GM18519 (cell line): ENCODE results near the gene GDF2.

ENCODE experiments used
- ATAC-seq: cut with Tn5 transposase; IDR thresholded peaks from one replicate; pipeline ENCODE4 v1.9.1; 2021; ENCODE audit warnings: mild to moderate bottlenecking, moderate library complexity; ENCODE audit not compliant: unreplicated experiment, low FRiP score

Gene GDF2

GRCh38 chr10:47311193-47311931 is 10.9 kb upstream of the GDF2 start:
- ATAC-seq, result no peak

GRCh38 chr10:47311932-47312662 is 10.2 kb upstream of the GDF2 start:
- ATAC-seq, result peak; percentile 54

GRCh38 chr10:47312663-47312995 is 9.6 kb upstream of the GDF2 start:
- ATAC-seq, result no peak

GRCh38 chr10:47314416-47314970 is 7.8 kb upstream of the GDF2 start:
- no peak for ATAC-seq

GRCh38 chr10:47315421-47315820 is 6.8 kb upstream of the GDF2 start:
- ATAC-seq, result no peak

GRCh38 chr10:47316131-47316530 is 6.1 kb upstream of the GDF2 start:
- no peak for ATAC-seq

- no peak for ATAC-seq
Observed at GRCh38 chr10:47317251-47317650, 5.0 kb upstream of the GDF2 start.

- no peak for ATAC-seq
Observed at GRCh38 chr10:47318706-47319105, 3.5 kb upstream of the GDF2 start.

- no peak for ATAC-seq
Observed at GRCh38 chr10:47319784-47320183, 2.5 kb upstream of the GDF2 start.

GRCh38 chr10:47320812-47321211 is 1.4 kb upstream of the GDF2 start:
- no peak for ATAC-seq

- ATAC-seq, result no peak
Observed at GRCh38 chr10:47321521-47322195, 596 bp upstream of the GDF2 start.

- no peak for ATAC-seq
Observed at GRCh38 chr10:47323087-47323486, 833 bp downstream of the GDF2 start.

- ATAC-seq, result no peak
Observed at GRCh38 chr10:47323636-47324296, 1.5 kb downstream of the GDF2 start.

- ATAC-seq, result no peak
Observed at GRCh38 chr10:47325303-47326291, 3.3 kb downstream of the GDF2 start.

GRCh38 chr10:47326306-47326926 is 4.2 kb downstream of the GDF2 start:
- no peak for ATAC-seq

- no peak for ATAC-seq
Observed at GRCh38 chr10:47326927-47327330, 4.7 kb downstream of the GDF2 start.

GRCh38 chr10:47329855-47330254 is 7.6 kb downstream of the GDF2 start:
- ATAC-seq, result no peak

- no peak for ATAC-seq
Observed at GRCh38 chr10:47330366-47330765, 8.1 kb downstream of the GDF2 start.

- ATAC-seq, result no peak
Observed at GRCh38 chr10:47330804-47331203, 8.6 kb downstream of the GDF2 start.
